ENCODE measurements around the gene ZDHHC16.

DNA sequence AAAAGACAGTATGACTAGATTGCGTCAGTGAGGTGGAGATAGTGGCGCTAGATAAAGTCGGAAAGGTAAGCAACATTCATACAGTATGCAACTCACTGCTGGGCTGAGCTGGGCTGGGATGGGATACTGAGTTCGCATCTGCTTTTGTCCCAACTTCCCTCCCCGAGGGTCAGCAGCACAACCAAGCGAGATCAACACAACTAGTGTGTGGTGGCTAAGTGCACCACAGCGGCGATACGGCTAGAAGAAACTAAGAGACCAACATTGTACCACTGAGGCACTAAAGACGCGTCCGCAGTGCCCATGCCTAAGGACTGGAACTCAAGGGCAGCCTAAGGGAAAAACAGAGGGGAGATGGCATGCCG, 636 bp upstream of the ZDHHC16 start:
- TF ChIP-seq, protein P1, sequence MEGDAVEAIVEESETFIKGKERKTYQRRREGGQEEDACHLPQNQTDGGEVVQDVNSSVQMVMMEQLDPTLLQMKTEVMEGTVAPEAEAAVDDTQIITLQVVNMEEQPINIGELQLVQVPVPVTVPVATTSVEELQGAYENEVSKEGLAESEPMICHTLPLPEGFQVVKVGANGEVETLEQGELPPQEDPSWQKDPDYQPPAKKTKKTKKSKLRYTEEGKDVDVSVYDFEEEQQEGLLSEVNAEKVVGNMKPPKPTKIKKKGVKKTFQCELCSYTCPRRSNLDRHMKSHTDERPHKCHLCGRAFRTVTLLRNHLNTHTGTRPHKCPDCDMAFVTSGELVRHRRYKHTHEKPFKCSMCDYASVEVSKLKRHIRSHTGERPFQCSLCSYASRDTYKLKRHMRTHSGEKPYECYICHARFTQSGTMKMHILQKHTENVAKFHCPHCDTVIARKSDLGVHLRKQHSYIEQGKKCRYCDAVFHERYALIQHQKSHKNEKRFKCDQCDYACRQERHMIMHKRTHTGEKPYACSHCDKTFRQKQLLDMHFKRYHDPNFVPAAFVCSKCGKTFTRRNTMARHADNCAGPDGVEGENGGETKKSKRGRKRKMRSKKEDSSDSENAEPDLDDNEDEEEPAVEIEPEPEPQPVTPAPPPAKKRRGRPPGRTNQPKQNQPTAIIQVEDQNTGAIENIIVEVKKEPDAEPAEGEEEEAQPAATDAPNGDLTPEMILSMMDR (conservative IDR thresholded peaks at IDR 0.05 in 1 of 2, IDR thresholded peaks at IDR 0.05 in 1 of 2; ENCODE audit: extremely low read depth in 1 of 2, insufficient read depth in 1 of 2, low read depth in 1 of 2, low read length in 2 of 2): no peak
- TF ChIP-seq EZH2 (IDR thresholded peaks at IDR 0.05; ENCODE audit: borderline replicate concordance, low read length): no peak

Data from mammary epithelial cell (primary cell).